Measurements from ENCODE around the gene NUDT19.
"Not testable (repeated sequence)": the region's sequence is repeated elsewhere in the genome, so short reads cannot be mapped to it uniquely, and the experiment has no call there.

NUDT19 gene

DNA sequence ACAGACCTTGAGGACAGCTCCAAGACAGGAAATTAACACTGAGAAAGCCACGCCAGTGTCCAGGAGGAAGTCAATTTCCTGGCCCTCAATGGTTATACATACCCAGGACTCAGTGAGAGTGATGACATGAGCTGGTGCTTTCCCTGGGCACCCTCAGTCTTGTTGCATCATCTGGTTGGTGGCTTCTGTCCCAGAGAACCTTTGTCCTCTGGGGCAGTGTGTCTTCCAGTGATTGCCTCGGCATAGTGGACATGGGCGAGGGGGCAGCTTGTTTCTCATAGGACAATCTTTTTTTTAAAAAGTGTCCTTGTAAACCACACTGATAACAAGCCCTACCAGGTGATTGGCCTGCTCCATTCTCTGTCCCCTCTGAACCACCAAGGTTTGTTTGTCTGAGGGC lies 5.2 kb downstream of the NUDT19 start:
- H3K9ac ChIP-seq; H4K20me1 ChIP-seq (ENCODE audit: insufficient read depth); H2AFZ ChIP-seq (ENCODE audit: low read depth); H3K27ac ChIP-seq; H3K27me3 ChIP-seq (ENCODE audit: insufficient read depth, low read depth); H3K4me3 ChIP-seq (IDR thresholded peaks at IDR 0.05; ENCODE audit: insufficient read depth, low read depth, low read length); H3K4me2 ChIP-seq: not testable (repeated sequence)
- H3K4me1 ChIP-seq (ENCODE audit: low read depth, poor library complexity, severe bottlenecking), result peaks cover 42% of the 10 kb centered on the region
- H3K36me3 ChIP-seq (ENCODE audit: insufficient read depth), result peaks cover 17% of the 10 kb centered on the region; the same call in 1 of the 2 replicates
- H3K79me2 ChIP-seq (ENCODE audit: insufficient read depth, low read depth), result peaks cover 98% of the 10 kb centered on the region

DNA sequence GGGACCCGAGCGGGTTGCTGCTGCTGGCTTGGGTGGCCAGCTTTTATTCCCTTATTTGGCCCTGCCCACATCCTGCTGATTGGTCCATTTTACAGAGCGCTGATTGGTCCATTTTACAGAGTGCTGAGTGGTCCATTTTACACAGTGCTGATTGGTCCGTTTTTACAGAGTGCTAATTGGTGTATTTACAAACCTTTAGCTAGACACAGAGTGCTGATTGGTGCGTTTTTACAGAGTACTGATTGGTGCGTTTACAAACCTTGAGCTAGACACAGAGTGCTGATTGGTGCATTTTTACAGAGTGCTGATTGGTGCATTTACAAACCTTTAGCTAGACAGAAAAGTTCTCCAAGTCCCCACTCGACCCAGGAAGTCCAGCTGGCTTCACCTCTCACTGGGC lies 8.5 kb downstream of the NUDT19 start:
- Histone ChIP-seq H3K79me2 (ENCODE audit: insufficient read depth, low read depth) (peaks cover 100% of the 10 kb centered on the region), H4K20me1 (ENCODE audit: insufficient read depth) (peaks cover 12% of the 10 kb centered on the region), H3K4me1 (ENCODE audit: low read depth, poor library complexity, severe bottlenecking) (peaks cover 21% of the 10 kb centered on the region), H3K36me3 (ENCODE audit: insufficient read depth) (peaks cover 25% of the 10 kb centered on the region; the same call in 1 of the 2 replicates)
- H3K9ac ChIP-seq; H3K27ac ChIP-seq; H2AFZ ChIP-seq (ENCODE audit: low read depth); H3K4me3 ChIP-seq (IDR thresholded peaks at IDR 0.05; ENCODE audit: insufficient read depth, low read depth, low read length); H3K4me2 ChIP-seq; H3K27me3 ChIP-seq (ENCODE audit: insufficient read depth, low read depth): not testable (repeated sequence)

DNA sequence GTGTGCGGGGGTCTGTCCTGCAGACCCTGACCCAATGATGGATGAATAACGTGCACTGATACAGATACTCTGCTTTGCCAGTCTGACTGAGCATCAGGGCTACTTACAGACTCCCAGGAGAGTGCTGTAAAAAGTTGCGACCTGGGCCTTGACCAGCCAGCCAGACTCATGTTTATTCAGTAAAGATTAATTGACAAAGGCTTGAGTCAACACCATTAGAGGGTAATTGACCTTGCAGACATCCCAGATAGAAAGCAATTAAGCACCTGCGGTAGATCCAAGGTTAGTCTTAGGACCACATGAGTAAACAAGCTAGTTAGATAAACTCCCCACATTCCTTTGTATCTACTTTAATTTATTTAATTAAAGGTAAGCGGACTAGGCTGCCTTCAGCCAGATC lies 10.4 kb downstream of the NUDT19 start:
- Histone ChIP-seq H3K4me2 (no peak overlapping the region), H3K4me3 (IDR thresholded peaks at IDR 0.05; ENCODE audit: insufficient read depth, low read depth, low read length) (no peak overlapping the region), H3K9ac (no peak overlapping the region), H3K79me2 (ENCODE audit: insufficient read depth, low read depth) (peaks cover 100% of the 10 kb centered on the region), H3K4me1 (ENCODE audit: low read depth, poor library complexity, severe bottlenecking) (peaks cover 2% of the 10 kb centered on the region), H2AFZ (ENCODE audit: low read depth) (no peak overlapping the region), H3K36me3 (ENCODE audit: insufficient read depth) (peaks cover 23% of the 10 kb centered on the region; the same call in 1 of the 2 replicates), H4K20me1 (ENCODE audit: insufficient read depth) (peaks cover 7% of the 10 kb centered on the region; the same call in 1 of the 2 replicates), H3K27ac (no peak overlapping the region), H3K27me3 (ENCODE audit: insufficient read depth, low read depth) (no peaks in the 10 kb centered on the region)
- TF ChIP-seq, protein P1, sequence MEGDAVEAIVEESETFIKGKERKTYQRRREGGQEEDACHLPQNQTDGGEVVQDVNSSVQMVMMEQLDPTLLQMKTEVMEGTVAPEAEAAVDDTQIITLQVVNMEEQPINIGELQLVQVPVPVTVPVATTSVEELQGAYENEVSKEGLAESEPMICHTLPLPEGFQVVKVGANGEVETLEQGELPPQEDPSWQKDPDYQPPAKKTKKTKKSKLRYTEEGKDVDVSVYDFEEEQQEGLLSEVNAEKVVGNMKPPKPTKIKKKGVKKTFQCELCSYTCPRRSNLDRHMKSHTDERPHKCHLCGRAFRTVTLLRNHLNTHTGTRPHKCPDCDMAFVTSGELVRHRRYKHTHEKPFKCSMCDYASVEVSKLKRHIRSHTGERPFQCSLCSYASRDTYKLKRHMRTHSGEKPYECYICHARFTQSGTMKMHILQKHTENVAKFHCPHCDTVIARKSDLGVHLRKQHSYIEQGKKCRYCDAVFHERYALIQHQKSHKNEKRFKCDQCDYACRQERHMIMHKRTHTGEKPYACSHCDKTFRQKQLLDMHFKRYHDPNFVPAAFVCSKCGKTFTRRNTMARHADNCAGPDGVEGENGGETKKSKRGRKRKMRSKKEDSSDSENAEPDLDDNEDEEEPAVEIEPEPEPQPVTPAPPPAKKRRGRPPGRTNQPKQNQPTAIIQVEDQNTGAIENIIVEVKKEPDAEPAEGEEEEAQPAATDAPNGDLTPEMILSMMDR (conservative IDR thresholded peaks at IDR 0.05; ENCODE audit: low read depth, low read length), result no peak

DNA sequence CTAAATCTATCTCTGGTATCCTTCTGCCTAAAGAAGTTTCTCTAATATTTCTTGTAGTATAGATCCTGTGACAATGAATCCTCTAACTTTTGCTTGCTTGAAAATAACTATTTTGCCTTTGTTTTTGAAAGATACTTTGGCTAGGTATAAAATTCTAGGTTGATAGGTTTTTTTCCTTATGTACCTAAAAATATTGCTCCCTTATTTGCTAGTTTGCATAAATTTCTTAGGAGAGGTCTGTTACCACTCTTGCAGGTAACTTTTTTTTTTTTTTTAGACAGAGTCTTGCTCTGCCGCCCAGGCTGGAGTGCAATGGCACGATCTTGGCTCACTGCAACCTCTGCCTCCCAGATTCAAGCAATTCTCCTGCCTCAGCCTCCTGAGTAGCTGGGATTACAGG lies 12.4 kb downstream of the NUDT19 start:
- H3K4me1 ChIP-seq (ENCODE audit: low read depth, poor library complexity, severe bottlenecking); H2AFZ ChIP-seq (ENCODE audit: low read depth); H3K27ac ChIP-seq; H4K20me1 ChIP-seq (ENCODE audit: insufficient read depth); H3K4me3 ChIP-seq (IDR thresholded peaks at IDR 0.05; ENCODE audit: insufficient read depth, low read depth, low read length); H3K4me2 ChIP-seq; H3K27me3 ChIP-seq (ENCODE audit: insufficient read depth, low read depth); H3K9ac ChIP-seq: not testable (repeated sequence)
- peaks cover 92% of the 10 kb centered on the region for H3K79me2 ChIP-seq (ENCODE audit: insufficient read depth, low read depth)
- peaks cover 23% of the 10 kb centered on the region; the same call in 1 of the 2 replicates for H3K36me3 ChIP-seq (ENCODE audit: insufficient read depth)

DNA sequence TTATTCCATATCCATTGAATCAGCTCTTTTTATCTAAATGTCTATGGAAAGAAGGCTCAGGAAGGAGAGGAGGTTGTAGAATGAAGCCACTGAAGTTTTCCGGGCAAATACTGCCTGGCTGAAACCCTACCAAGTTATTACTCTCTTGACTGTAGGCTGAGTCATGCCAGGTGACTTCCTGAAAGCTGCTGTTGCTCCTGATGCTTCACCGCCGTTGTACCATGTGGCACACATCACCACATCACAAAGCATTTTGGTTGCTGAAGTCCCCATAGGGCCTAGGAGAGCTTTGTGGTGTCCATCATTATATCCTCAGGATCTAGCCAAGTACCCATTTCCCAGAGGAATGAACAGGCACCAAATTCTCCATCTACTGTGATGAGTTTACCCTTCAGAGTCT lies 16.8 kb downstream of the NUDT19 start:
- peaks cover 50% of the 10 kb centered on the region; the same call in 1 of the 2 replicates for H3K79me2 ChIP-seq (ENCODE audit: insufficient read depth, low read depth)
- H3K4me3 ChIP-seq (IDR thresholded peaks at IDR 0.05; ENCODE audit: insufficient read depth, low read depth, low read length), result no peak overlapping the region
- H3K36me3 ChIP-seq (ENCODE audit: insufficient read depth), result peaks cover 16% of the 10 kb centered on the region; the same call in 1 of the 2 replicates
- no peaks in the 10 kb centered on the region for H3K4me1 ChIP-seq (ENCODE audit: low read depth, poor library complexity, severe bottlenecking)
- TF ChIP-seq, protein P1 (conservative IDR thresholded peaks at IDR 0.05; ENCODE audit: low read depth, low read length), result no peak
- no peak overlapping the region for H3K9ac ChIP-seq
- H3K4me2 ChIP-seq, result no peak overlapping the region
- no peak overlapping the region for H2AFZ ChIP-seq (ENCODE audit: low read depth)
- H3K27me3 ChIP-seq (ENCODE audit: insufficient read depth, low read depth), result no peaks in the 10 kb centered on the region
- H4K20me1 ChIP-seq (ENCODE audit: insufficient read depth), result no peaks in the 10 kb centered on the region; the same call in 1 of the 2 replicates
- no peak overlapping the region for H3K27ac ChIP-seq

DNA sequence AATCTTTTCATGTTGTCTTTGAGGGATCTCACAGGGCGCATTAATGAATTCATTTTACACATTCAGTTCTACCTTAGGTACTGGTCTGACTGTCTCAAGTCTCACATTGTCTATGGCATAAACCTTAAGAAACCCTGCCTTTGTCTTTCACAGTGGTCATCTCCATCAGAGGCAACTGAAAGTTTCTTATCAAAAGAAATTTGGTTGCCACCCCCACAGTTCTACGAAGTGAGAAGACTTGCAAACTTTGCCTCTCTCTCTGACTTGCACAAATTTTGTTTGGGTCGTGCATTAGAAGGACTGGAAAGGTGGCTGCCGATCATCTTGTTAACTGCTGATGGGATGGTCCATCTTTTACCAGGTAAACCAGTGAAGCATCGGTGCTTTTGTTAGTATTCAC lies 17.4 kb downstream of the NUDT19 start:
- Histone ChIP-seq H3K4me1 (ENCODE audit: low read depth, poor library complexity, severe bottlenecking) (no peaks in the 10 kb centered on the region), H3K4me3 (IDR thresholded peaks at IDR 0.05; ENCODE audit: insufficient read depth, low read depth, low read length) (no peak overlapping the region), H3K4me2 (no peak overlapping the region), H3K79me2 (ENCODE audit: insufficient read depth, low read depth) (peaks cover 45% of the 10 kb centered on the region; the same call in 1 of the 2 replicates), H3K27ac (no peak overlapping the region), H3K27me3 (ENCODE audit: insufficient read depth, low read depth) (no peaks in the 10 kb centered on the region), H3K36me3 (ENCODE audit: insufficient read depth) (peaks cover 16% of the 10 kb centered on the region; the same call in 1 of the 2 replicates), H4K20me1 (ENCODE audit: insufficient read depth) (no peaks in the 10 kb centered on the region; the same call in 1 of the 2 replicates), H2AFZ (ENCODE audit: low read depth) (no peak overlapping the region), H3K9ac (no peak overlapping the region)
- TF ChIP-seq, protein P1 (conservative IDR thresholded peaks at IDR 0.05; ENCODE audit: low read depth, low read length), result no peak

Data from KMS-11 (cell line).